GM23338 (cell line): ENCODE results near the gene SRGAP1.

ENCODE experiments used
- CREB1 ChIP-seq: fragments of 250-450 bp; sonication (Bioruptor Pico); IDR thresholded peaks from 2 replicates; pipeline ENCODE4 v1.5.0; 2020; ENCODE audit warnings: low read depth, mild to moderate bottlenecking, moderate library complexity
- CTCF ChIP-seq, 2 experiments: fragments of 200-600 bp in 1 of 2; sonication (generic) in 1 of 2; conservative IDR thresholded peaks; 2 replicates each; pipeline versions ENCODE4 v1.5.1 to v1.6.1; 2016 to 2017; ENCODE audit warnings: antibody characterized with exemption in 2 of 2, low read depth in 2 of 2, mild to moderate bottlenecking in 2 of 2, moderate library complexity in 1 of 2
- EZH2 ChIP-seq: fragments of 200-600 bp; sonication (generic); IDR thresholded peaks from one replicate; pipeline ENCODE4 v1.8.0; 2017; ENCODE audit warnings: antibody characterized with exemption, mild to moderate bottlenecking, low read depth; ENCODE audit not compliant: unreplicated experiment
- EZH2phosphoT487 ChIP-seq: fragments of 200-600 bp; sonication (generic); IDR thresholded peaks from one replicate; pipeline ENCODE4 v1.8.1; 2018; ENCODE audit warnings: antibody characterized with exemption; ENCODE audit not compliant: unreplicated experiment
- JUNB ChIP-seq: IDR thresholded peaks from one replicate; pipeline ENCODE4 v1.6.1; 2016; ENCODE audit warnings: antibody characterized with exemption; ENCODE audit not compliant: unreplicated experiment
- POLR2AphosphoS5 ChIP-seq: IDR thresholded peaks from 2 replicates; pipeline ENCODE4 v1.6.1; 2016; ENCODE audit warnings: antibody characterized with exemption, low read depth
- REST ChIP-seq: IDR thresholded peaks from one replicate; pipeline ENCODE4 v1.6.1; 2018; ENCODE audit warnings: antibody characterized with exemption; ENCODE audit not compliant: unreplicated experiment
- STAT1 ChIP-seq: IDR thresholded peaks from one replicate; pipeline ENCODE4 v1.6.1; 2016; ENCODE audit warnings: antibody characterized with exemption; ENCODE audit not compliant: unreplicated experiment

GRCh38 chr12:63928305-63928704, 83.8 kb downstream of the SRGAP1 start:
- TF ChIP-seq STAT1: no peak
- no peak for TF ChIP-seq CTCF (conservative IDR thresholded peaks at IDR 0.05; ENCODE audit: low read depth in 2 of 2)
- no peak for TF ChIP-seq REST
- no peak for TF ChIP-seq EZH2
- no peak for TF ChIP-seq POLR2AphosphoS5
- TF ChIP-seq JUNB: no peak
- no peak for TF ChIP-seq CREB1 (CRISPR knock-in tag)
- TF ChIP-seq EZH2phosphoT487: no peak
